RWPE1 (cell line): ENCODE measurements around the gene EXPH5.

Experiments
- CTCF ChIA-PET: fragments of 350-600 bp; sonication (Branson Sonifier 250); formaldehyde crosslinking; extraction: SDS; loops from one replicate; lab custom pipeline; 2021; lab: Yijun Ruan, JAX
- POLR2A ChIA-PET: fragments of 400-600 bp; formaldehyde crosslinking; extraction: SDS; loops from one replicate; lab custom pipeline; 2020; ENCODE audit warnings: antibody characterized with exemption; ENCODE audit not compliant: low non-redundant PET; lab: Yijun Ruan, JAX
- DNase-seq: peaks from one replicate; pipeline ENCODE4 v3.0.0; 2012; ENCODE audit warnings: low spot score
- H3K27ac ChIP-seq: fragments of 450-650 bp; 2 replicates; pipeline ENCODE4 v1.5.1; 2017
- CTCF ChIP-seq: fragments of 450-650 bp; conservative IDR thresholded peaks from 2 replicates; pipeline ENCODE4 v1.5.1; 2017; ENCODE audit warnings: low read depth, mild to moderate bottlenecking

The EXPH5 gene

GRCh38 chr11:108535384-108535955, 58.1 kb downstream of the EXPH5 start:
- CTCF ChIA-PET = no interaction called here
- TF ChIP-seq CTCF = no peak
- POLR2A ChIA-PET = no interaction called here
- H3K27ac ChIP-seq = no peak overlapping the region
- no peak for DNase-seq

- DNase-seq = no peak
- H3K27ac ChIP-seq = no peak overlapping the region
- no peak for TF ChIP-seq CTCF
- CTCF ChIA-PET = no interaction called here
- POLR2A ChIA-PET = no interaction called here
Observed at GRCh38 chr11:108534274-108534882, 59.2 kb downstream of the EXPH5 start.

GRCh38 chr11:108530426-108530825, 63.1 kb downstream of the EXPH5 start:
- no peak overlapping the region for H3K27ac ChIP-seq
- TF ChIP-seq CTCF = no peak
- POLR2A ChIA-PET = no interaction called here
- CTCF ChIA-PET = no interaction called here
- no peak for DNase-seq

- CTCF ChIA-PET = no interaction called here
- no peak for TF ChIP-seq CTCF
- DNase-seq = no peak
- POLR2A ChIA-PET = no interaction called here
- H3K27ac ChIP-seq = no peak overlapping the region
Observed at GRCh38 chr11:108527382-108527781, 66.2 kb downstream of the EXPH5 start.

GRCh38 chr11:108525161-108525560, 68.4 kb downstream of the EXPH5 start:
- no peak overlapping the region for H3K27ac ChIP-seq
- no peak for DNase-seq
- POLR2A ChIA-PET = no interaction called here
- TF ChIP-seq CTCF = no peak
- CTCF ChIA-PET = no interaction called here

- ChIA-PET CTCF (no interaction called here), POLR2A (no interaction called here)
- DNase-seq = no peak
- no peak for TF ChIP-seq CTCF
- H3K27ac ChIP-seq = no peak overlapping the region
Observed at GRCh38 chr11:108524422-108524821, 69.1 kb downstream of the EXPH5 start.
